Activated naive CD4-positive, alpha-beta T cell treated with anti-CD3 and anti-CD28 coated beads, Interleukin-2, amount 10 ng/mL, durations not matched to agents 7 days and 5 days (primary cell): ENCODE measurements around the gene CA11.

Experiments
- CTCF ChIA-PET: fragments of 350-600 bp; sonication (Branson Sonifier 250); formaldehyde crosslinking; loops from one replicate; lab custom pipeline; 2021; ENCODE audit warnings: antibody characterized with exemption; lab: Charles Lee
- DNase-seq: peaks from one replicate; pipeline ENCODE4 v3.0.0-alpha.2; 2020
- H3K27ac Mint-ChIP-seq: one replicate; pipeline ENCODE4 v1.8.0; 2021; ENCODE audit warnings: mild to moderate bottlenecking, moderate library complexity, mixed read lengths
- H3K27me3 Mint-ChIP-seq: one replicate; pipeline ENCODE4 v1.8.0; 2021; ENCODE audit warnings: mild to moderate bottlenecking, mixed read lengths
- H3K36me3 Mint-ChIP-seq: one replicate; pipeline ENCODE4 v1.8.0; 2021; ENCODE audit warnings: mixed read lengths
- H3K4me1 Mint-ChIP-seq: one replicate; pipeline ENCODE4 v1.8.0; 2021; ENCODE audit warnings: mixed read lengths
- H3K4me3 Mint-ChIP-seq: one replicate; pipeline ENCODE4 v1.8.0; 2021; ENCODE audit warnings: mild to moderate bottlenecking, moderate library complexity, mixed read lengths
- H3K9me3 Mint-ChIP-seq: one replicate; pipeline ENCODE4 v1.8.0; 2021; ENCODE audit warnings: mixed read lengths

The CA11 gene

DNA sequence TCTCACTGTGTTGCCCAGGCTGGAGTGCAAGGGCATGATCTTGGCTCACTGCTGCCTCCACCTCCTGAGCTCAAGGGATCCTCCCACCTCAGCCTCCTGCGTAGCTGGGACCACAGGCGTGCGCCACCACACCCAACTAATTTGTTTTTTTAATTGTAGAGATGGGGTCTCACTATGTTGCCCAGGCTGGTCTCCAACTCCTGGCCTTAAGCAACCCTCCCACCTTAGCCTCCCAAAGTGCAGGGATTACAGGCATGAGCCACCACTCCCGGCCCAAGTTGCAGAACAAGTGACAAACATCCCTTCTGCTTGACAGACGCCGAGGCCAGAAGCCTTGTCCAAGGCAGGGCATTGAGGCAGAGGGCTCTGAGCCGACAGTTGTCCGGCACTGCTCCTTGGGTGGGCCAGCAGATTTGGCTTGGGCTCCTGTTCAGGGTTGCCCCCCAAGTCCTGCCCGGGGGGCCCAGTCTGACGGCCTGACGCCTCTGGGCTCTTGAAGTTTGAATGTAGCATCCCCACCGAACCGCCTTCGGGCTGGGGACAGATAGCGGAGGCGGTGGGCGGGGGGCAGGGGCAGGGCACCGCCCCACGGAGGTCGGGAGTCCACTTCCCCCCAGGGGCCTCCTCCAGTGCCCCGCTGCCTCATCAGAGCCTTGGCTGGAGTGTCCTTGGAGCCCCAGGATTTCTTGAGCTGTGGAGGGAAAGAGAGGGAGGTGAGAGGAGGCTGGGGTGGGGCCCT is 45.1 kb downstream of the CA11 start:
- no peak overlapping the region for H3K4me3 Mint-ChIP-seq
- DNase-seq, result no peak
- H3K36me3 Mint-ChIP-seq, result no peaks in the 10 kb centered on the region
- H3K4me1 Mint-ChIP-seq, result peaks cover 2% of the 10 kb centered on the region
- no peaks in the 10 kb centered on the region for H3K9me3 Mint-ChIP-seq
- H3K27me3 Mint-ChIP-seq, result no peaks in the 10 kb centered on the region
- no peak overlapping the region for H3K27ac Mint-ChIP-seq
- CTCF ChIA-PET, result interaction anchor here (0.7 to 1.0 kb wide), 2 partner anchors 8 to 95 kb away, joined by 3 to 4 read pairs; no protein-coding TSS in a partner anchor

DNA sequence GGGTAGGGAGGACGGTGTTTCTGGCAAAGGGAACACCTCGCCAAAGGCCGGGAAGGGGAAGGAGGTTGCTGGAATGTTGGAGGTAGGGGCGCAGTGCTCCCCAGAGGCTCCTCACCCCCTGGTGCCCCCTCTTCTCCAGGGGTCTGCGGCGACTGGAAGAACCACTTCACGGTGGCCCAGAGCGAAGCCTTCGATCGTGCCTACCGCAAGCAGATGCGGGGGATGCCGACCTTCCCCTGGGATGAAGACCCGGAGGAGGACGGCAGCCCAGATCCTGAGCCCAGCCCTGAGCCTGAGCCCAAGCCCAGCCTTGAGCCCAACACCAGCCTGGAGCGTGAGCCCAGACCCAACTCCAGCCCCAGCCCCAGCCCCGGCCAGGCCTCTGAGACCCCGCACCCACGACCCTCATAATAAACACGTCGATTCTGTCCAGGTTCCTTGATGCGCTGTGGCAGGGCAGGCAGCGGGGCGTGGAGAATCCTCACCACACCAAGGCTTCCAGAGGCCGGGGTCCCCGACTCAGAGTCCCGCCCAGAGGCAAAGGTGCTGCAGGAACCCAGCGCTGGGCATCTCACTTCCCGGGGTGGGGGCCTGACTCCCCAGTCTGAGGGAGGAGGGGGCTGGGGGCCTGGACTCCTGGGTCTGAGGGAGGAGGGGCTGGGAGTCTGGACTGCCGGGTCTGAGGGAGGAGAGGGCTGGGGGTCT is 46.8 kb downstream of the CA11 start:
- CTCF ChIA-PET, result no interaction called here
- Mint-ChIP-seq H3K36me3 (no peaks in the 10 kb centered on the region), H3K9me3 (no peaks in the 10 kb centered on the region), H3K4me1 (peaks cover 5% of the 10 kb centered on the region), H3K27ac (no peak overlapping the region), H3K4me3 (no peak overlapping the region), H3K27me3 (no peaks in the 10 kb centered on the region)
- DNase-seq, result no peak

DNA sequence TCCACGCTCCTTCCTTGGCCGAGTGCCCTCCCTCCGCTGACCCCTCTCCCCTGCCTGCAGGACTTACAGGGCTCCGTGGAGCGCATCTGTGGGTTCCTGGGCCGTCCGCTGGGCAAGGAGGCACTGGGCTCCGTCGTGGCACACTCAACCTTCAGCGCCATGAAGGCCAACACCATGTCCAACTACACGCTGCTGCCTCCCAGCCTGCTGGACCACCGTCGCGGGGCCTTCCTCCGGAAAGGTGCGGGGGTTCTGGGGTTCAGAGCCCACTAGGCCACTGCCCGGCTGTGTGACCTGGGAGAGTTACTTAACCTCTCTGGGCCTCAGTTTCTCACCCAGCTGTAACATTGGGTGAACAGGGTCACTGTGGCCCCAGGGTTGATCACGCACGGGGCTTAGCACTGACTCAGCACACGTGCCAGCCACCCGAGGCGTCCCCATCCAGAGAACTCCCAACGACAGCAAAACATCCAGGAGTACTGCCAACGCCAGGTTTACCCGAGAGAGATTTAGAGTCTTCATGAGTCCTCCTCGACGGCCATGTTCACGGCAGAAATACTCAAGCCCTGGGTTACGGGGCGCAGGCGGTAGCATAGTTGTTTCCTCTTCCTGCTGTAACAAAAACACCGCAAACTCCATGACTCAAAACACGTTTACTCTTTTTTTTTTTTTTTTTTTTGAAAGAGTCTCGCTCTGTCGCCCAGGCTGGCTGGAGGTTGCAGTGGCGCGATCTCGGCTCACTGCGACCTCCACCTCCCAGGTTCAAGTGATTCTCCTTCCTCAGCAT is 49.1 kb downstream of the CA11 start:
- H3K4me3 Mint-ChIP-seq, result peak overlapping the region; percentile 36
- CTCF ChIA-PET, result no interaction called here
- H3K27me3 Mint-ChIP-seq, result peaks cover 9% of the 10 kb centered on the region
- DNase-seq, result peak; percentile 59
- H3K9me3 Mint-ChIP-seq, result no peaks in the 10 kb centered on the region
- H3K36me3 Mint-ChIP-seq, result no peaks in the 10 kb centered on the region
- H3K27ac Mint-ChIP-seq, result peak overlapping the region; percentile 84
- H3K4me1 Mint-ChIP-seq, result peaks cover 10% of the 10 kb centered on the region

DNA sequence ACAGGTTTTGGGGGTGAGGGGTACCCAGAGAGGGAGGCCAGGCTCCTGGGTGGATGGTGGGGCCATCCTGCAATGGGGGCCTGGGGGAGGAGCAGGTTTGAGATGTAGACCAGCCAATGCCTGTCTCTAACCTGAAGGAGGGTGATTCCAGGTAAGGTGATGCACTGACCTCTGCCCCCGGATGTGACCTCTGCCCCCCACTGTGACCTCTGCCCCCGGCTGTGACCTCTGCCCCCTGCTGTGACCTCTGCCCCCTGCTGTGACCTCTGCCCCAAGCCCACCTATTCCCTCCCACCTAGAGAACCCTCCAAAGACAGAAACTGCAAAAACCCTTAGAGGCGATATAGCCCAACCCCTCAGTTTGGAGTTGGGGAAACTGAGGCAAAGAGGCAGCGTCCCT is 49.8 kb downstream of the CA11 start:
- Mint-ChIP-seq H3K4me3 (peak overlapping the region; percentile 36), H3K27ac (peak overlapping the region; percentile 69), H3K4me1 (peaks cover 13% of the 10 kb centered on the region), H3K36me3 (no peaks in the 10 kb centered on the region), H3K9me3 (no peaks in the 10 kb centered on the region), H3K27me3 (peaks cover 9% of the 10 kb centered on the region)
- no peak for DNase-seq
- CTCF ChIA-PET, result no interaction called here

DNA sequence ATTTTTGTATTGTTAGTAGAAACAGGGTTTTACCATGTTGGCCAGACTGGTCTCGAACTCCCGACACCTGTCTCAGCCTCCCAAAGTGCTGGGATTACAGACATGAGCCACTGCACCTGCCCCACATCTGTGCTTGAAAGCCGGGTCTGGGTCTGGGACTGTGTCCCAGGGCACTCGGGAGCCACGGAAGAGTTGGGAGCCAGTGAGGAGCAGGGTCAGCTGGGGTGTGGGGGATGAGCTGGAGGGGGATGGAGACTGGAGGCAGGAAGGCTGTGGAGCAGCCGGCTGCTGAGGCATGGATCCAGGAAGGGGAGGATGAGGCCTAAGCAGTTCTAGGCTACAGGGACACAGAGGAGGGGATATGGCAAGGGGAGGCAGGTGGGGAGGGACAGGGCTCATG is 50.2 kb downstream of the CA11 start:
- Mint-ChIP-seq H3K27me3 (peaks cover 13% of the 10 kb centered on the region), H3K4me3 (peak overlapping the region; percentile 36), H3K36me3 (no peaks in the 10 kb centered on the region), H3K4me1 (peaks cover 13% of the 10 kb centered on the region), H3K27ac (peak overlapping the region; percentile 69), H3K9me3 (no peaks in the 10 kb centered on the region)
- CTCF ChIA-PET, result interaction anchor here (1.0 kb wide), 1 partner anchor 11 kb away, joined by 3 read pairs; no protein-coding TSS in a partner anchor
- DNase-seq, result no peak

DNA sequence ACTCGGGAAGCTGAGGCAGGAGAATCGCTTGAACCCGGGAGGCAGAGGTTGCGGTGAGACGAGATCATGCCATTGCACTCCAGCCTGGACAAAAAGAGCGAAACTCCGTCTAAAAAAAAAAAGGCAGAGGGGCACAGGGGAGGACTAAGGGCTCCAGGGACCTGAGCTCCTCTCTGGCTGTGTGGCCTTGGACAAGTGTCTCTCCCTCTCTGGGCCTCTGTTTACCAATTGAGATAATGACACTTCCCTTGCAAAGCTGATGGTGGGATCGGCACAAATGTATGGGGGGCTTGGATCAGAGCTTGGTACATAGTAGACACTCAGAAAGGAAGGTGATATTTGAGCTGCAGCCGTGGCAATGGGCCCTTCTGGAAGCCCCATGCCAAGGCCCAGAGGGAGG is 50.8 kb downstream of the CA11 start:
- Mint-ChIP-seq H3K27ac (no peak overlapping the region), H3K4me3 (peak overlapping the region; percentile 36), H3K36me3 (no peaks in the 10 kb centered on the region), H3K4me1 (peaks cover 13% of the 10 kb centered on the region), H3K9me3 (no peaks in the 10 kb centered on the region), H3K27me3 (peaks cover 18% of the 10 kb centered on the region)
- CTCF ChIA-PET, result interaction anchor here (1.0 to 1.6 kb wide), 2 partner anchors 11 to 12 kb away, joined by 3 read pairs; no protein-coding TSS in a partner anchor
- no peak for DNase-seq

DNA sequence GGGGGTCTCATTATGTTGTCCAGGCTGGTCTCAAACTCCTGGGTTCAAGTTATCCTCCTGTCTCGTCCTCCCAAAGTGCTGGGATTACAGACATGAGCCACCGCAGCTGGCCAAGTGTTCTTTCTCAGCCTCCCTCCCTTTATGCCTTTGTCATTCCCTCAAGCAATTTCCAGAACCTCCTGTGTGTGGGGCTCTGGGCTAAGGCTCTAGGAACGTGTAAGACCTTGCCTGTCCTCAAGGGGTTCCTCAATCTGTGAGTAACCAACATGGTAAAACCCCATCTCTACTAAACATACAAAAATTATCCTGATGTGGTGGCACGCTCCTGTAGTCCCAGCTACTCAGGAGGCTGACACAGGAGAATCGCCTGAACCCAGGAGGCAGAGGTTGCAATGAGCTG is 55.0 kb downstream of the CA11 start:
- peaks cover 38% of the 10 kb centered on the region for H3K27me3 Mint-ChIP-seq
- no peaks in the 10 kb centered on the region for H3K9me3 Mint-ChIP-seq
- H3K27ac Mint-ChIP-seq, result no peak overlapping the region
- DNase-seq, result no peak
- H3K36me3 Mint-ChIP-seq, result peaks cover 5% of the 10 kb centered on the region
- peaks cover 27% of the 10 kb centered on the region for H3K4me1 Mint-ChIP-seq
- H3K4me3 Mint-ChIP-seq, result no peak overlapping the region
- CTCF ChIA-PET, result interaction anchor here (0.6 to 5.3 kb wide), 2 partner anchors 17 to 251 kb away, joined by 3 to 35 read pairs; partner anchors contain the start of gene SPACA4

DNA sequence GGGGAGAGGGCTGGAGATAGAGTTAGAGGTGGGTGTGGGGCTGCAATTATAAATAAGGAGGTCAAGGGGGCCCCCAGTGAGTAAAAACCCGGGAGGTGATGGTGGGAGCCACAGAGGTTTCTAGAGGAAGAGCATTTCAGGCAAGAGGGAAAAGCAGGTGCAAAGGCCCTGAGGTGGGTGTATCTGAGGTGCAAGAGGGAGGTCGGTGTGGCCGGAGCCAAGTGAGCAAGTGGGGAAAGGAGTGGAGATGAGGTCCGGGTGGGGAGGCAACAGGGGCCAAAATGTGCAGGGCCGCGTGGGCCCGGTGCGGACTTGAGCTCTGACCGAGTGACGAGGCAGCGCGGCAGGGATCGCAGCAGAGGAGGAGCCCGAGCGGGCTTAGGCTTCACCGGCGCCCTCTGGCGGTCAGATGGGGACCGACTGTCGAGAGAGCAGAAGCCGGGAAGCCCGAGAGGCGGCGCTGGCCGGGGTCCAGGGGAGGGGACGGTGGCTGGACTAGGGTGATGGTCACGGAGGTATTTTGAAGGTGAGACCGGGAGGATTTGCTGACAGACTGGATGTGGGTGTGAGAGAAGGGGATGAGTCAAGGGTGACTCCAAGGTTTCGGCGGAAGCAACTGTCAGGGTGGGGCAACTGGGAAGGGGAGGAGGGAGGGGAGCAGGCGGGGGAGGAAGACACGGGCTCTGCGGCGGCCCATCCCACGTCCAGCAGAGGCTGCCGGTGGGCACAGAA is 57.2 kb downstream of the CA11 start:
- CTCF ChIA-PET, result interaction anchor here (0.8 to 7.8 kb wide), 12 partner anchors 8 to 275 kb away, joined by 3 to 138 read pairs (median 4); partner anchors contain the start of gene SPACA4
- peaks cover 43% of the 10 kb centered on the region for H3K27me3 Mint-ChIP-seq
- peak overlapping the region; percentile 82 for H3K4me3 Mint-ChIP-seq
- peaks cover 8% of the 10 kb centered on the region for H3K36me3 Mint-ChIP-seq
- no peaks in the 10 kb centered on the region for H3K9me3 Mint-ChIP-seq
- H3K4me1 Mint-ChIP-seq, result peaks cover 29% of the 10 kb centered on the region
- peak overlapping the region; percentile 89 for H3K27ac Mint-ChIP-seq
- peak; percentile 92 for DNase-seq
